KG1 (cell line): ENCODE measurements around the gene PAK4.
"Not testable (repeated sequence)": the region's sequence is repeated elsewhere in the genome, so short reads cannot be mapped to it uniquely, and the experiment has no call there.

ENCODE experiments used
- DNase-seq: peaks from one replicate; lab custom pipeline; 2025; lab: John Stamatoyannopoulos, UW

The PAK4 gene

GRCh38 chr19:39125554-39126311 lies at the start of gene PAK4:
Gene PAK4, plus strand, starts transcription at chr19:39125786. Its CDS starts 43,768 bp downstream, at chr19:39169554.
- DNase-seq, result peak; percentile 87

GRCh38 chr19:39077323-39077722 lies 48.3 kb upstream of the PAK4 start:
- DNase-seq, result no peak

GRCh38 chr19:39078436-39079200 lies 47.0 kb upstream of the PAK4 start:
- no peak for DNase-seq

- no peak for DNase-seq
Observed at GRCh38 chr19:39080431-39080830, 45.2 kb upstream of the PAK4 start.

GRCh38 chr19:39082167-39082566 lies 43.4 kb upstream of the PAK4 start:
- DNase-seq, result no peak

- DNase-seq, result no peak
Observed at GRCh38 chr19:39082745-39083598, 42.6 kb upstream of the PAK4 start.

GRCh38 chr19:39083599-39083982 lies 42.0 kb upstream of the PAK4 start:
- DNase-seq, result no peak

GRCh38 chr19:39083983-39084731 lies 41.4 kb upstream of the PAK4 start, which contains the start of gene ACP7:
Gene ACP7, plus strand, starts transcription at chr19:39084368. Its CDS starts 902 bp downstream, at chr19:39085270.
- no peak for DNase-seq

GRCh38 chr19:39084732-39085080 lies 40.9 kb upstream of the PAK4 start:
- DNase-seq, result no peak

GRCh38 chr19:39085392-39085791 lies 40.2 kb upstream of the PAK4 start:
- no peak for DNase-seq

- DNase-seq, result no peak
Observed at GRCh38 chr19:39086386-39086785, 39.2 kb upstream of the PAK4 start.

- DNase-seq, result no peak
Observed at GRCh38 chr19:39087907-39088686, 37.5 kb upstream of the PAK4 start.

- not testable (repeated sequence) for DNase-seq
Observed at GRCh38 chr19:39090016-39090415, 35.6 kb upstream of the PAK4 start.

GRCh38 chr19:39090881-39091280 lies 34.7 kb upstream of the PAK4 start:
- no peak for DNase-seq

GRCh38 chr19:39095799-39096540 lies 29.6 kb upstream of the PAK4 start:
- not testable (repeated sequence) for DNase-seq

GRCh38 chr19:39097299-39097698 lies 28.3 kb upstream of the PAK4 start:
- no peak for DNase-seq

GRCh38 chr19:39097721-39098120 lies 27.9 kb upstream of the PAK4 start:
- DNase-seq, result no peak

- DNase-seq, result no peak
Observed at GRCh38 chr19:39098365-39099269, 27.0 kb upstream of the PAK4 start.

GRCh38 chr19:39099341-39099740 lies 26.2 kb upstream of the PAK4 start:
- no peak for DNase-seq
